Hepatocyte (in vitro differentiated cells): ENCODE measurements around the gene MAP1LC3A. TPM values are rescaled to one million over a fixed set of nuclear protein-coding genes. Genes with fewer than 3 reads are reported as not detected.

Experiments used
- DNase-seq: peaks from one replicate; pipeline ENCODE4 v3.0.0-alpha.2; 2016; ENCODE audit warnings: low spot score
- H2AFZ ChIP-seq: fragments of 200-600 bp; sonication (generic); 2 replicates; pipeline ENCODE4 v1.6.0; 2016; ENCODE audit warnings: antibody characterized with exemption, mild to moderate bottlenecking
- H3K27ac ChIP-seq: fragments of 200-600 bp; sonication (generic); 2 replicates; pipeline ENCODE4 v1.5.1; 2016; ENCODE audit warnings: mild to moderate bottlenecking
- H3K27me3 ChIP-seq: fragments of 200-600 bp; sonication (generic); 2 replicates; pipeline ENCODE4 v1.6.1; 2016
- H3K36me3 ChIP-seq: fragments of 200-600 bp; sonication (generic); replicated peaks from 2 replicates; pipeline ENCODE4 v1.5.1; 2016; ENCODE audit warnings: low read depth; ENCODE audit not compliant: insufficient read depth
- H3K4me1 ChIP-seq: fragments of 200-600 bp; sonication (generic); 2 replicates; pipeline ENCODE4 v1.5.1; 2016; ENCODE audit warnings: mild to moderate bottlenecking, moderate library complexity; ENCODE audit not compliant: insufficient read depth
- H3K4me2 ChIP-seq: fragments of 200-600 bp; sonication (generic); 2 replicates; pipeline ENCODE4 v1.6.0; 2016
- H3K4me3 ChIP-seq: fragments of 200-600 bp; sonication (generic); 2 replicates; pipeline ENCODE4 v1.5.1; 2016; ENCODE audit warnings: mild to moderate bottlenecking
- H3K79me2 ChIP-seq: fragments of 200-600 bp; sonication (generic); 2 replicates; pipeline ENCODE4 v1.6.0; 2017; ENCODE audit warnings: mild to moderate bottlenecking
- H3K9me2 ChIP-seq: fragments of 200-600 bp; sonication (generic); replicated peaks from 2 replicates; pipeline ENCODE4 v1.6.0; 2017; ENCODE audit warnings: mild to moderate bottlenecking; ENCODE audit not compliant: insufficient read depth
- H3K9me3 ChIP-seq: fragments of 200-600 bp; sonication (generic); 2 replicates; pipeline ENCODE4 v1.5.1; 2016; ENCODE audit warnings: low read depth, mild to moderate bottlenecking
- H4K20me1 ChIP-seq: fragments of 200-600 bp; sonication (generic); 2 replicates; pipeline ENCODE4 v1.6.0; 2016; ENCODE audit warnings: mild to moderate bottlenecking; ENCODE audit not compliant: insufficient read depth, poor library complexity, severe bottlenecking
- EZH2 ChIP-seq: fragments of 200-600 bp; sonication (generic); IDR thresholded peaks from 2 replicates; pipeline ENCODE4 v1.6.1; 2016; ENCODE audit warnings: antibody characterized with exemption, mild to moderate bottlenecking, borderline replicate concordance
- EZH2phosphoT487 ChIP-seq: fragments of 200-600 bp; sonication (generic); IDR thresholded peaks from one replicate; pipeline ENCODE4 v1.6.1; 2018; ENCODE audit warnings: antibody characterized with exemption, mild to moderate bottlenecking, low read depth, moderate library complexity; ENCODE audit not compliant: unreplicated experiment, severe bottlenecking
- WGBS: methylation state at CpG from one replicate; pipeline ENCODE4 v1.1.6; 2016; ENCODE audit warnings: low lambda C conversion rate; ENCODE audit errors: missing lambda C conversion rate; 5-methylcytosine and 5-hydroxymethylcytosine counted together
- polyA plus RNA-seq: library from polyadenylated mRNA; unstranded; fragments of >200 nt; fragmentation: Nextera tagmentation; extraction: Ambion mirVana; gene quantifications from 2 replicates; pipeline ENCODE4 v1.2.1, GENCODE V29; 2016
- total RNA-seq: library from RNA; depleted of rRNA; stranded (reverse); fragments of >200 nt; gene quantifications from 2 replicates; pipeline ENCODE4 v1.2.3, GENCODE V29; 2014
- TF ChIP-seq, protein P1 (sequence below): fragments of 200-600 bp; sonication (generic); IDR thresholded peaks from 2 replicates; pipeline ENCODE4 v1.5.1; 2016; ENCODE audit warnings: antibody characterized with exemption, mild to moderate bottlenecking; ENCODE audit not compliant: poor library complexity

MAP1LC3A gene
- total and polyA plus RNA-seq, 2 experiments from 2014 or later: 28.1 to 81.8 TPM

DNA sequence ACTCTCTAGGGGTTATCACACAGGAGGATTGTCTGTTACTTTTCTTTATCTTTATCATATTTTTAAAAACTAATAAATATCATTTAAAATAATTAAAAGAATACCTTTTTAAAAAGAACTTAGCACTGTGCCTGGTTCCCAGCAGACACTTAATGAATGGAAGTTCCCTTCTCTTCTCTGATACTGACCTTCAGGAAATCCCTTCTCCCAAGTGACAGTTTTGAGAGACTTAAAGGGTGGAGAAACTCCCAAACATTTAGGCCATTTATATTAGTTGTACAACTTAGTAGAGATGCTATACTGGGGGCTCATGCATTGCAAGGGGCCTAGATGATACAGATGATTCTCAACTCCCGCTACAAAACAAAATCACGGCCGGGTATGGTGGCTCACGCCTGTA is 18.5 kb downstream of the MAP1LC3A start:
- Histone ChIP-seq H3K79me2 (no peaks in the 10 kb centered on the region), H3K27me3 (no peaks in the 10 kb centered on the region), H2AFZ (no peak overlapping the region), H3K27ac (no peak overlapping the region), H3K4me2 (no peak overlapping the region), H3K4me3 (no peak overlapping the region), H3K36me3 (no peaks in the 10 kb centered on the region), H4K20me1 (no peaks in the 10 kb centered on the region), H3K4me1 (peaks cover 4% of the 10 kb centered on the region), H3K9me3 (no peaks in the 10 kb centered on the region), H3K9me2 (no peaks in the 10 kb centered on the region)
- DNase-seq: no peak
- WGBS: 97% methylated on average over 4 of the region's 4 CpGs
- TF ChIP-seq EZH2phosphoT487 (no peak), EZH2 (no peak)
- TF ChIP-seq, protein P1, sequence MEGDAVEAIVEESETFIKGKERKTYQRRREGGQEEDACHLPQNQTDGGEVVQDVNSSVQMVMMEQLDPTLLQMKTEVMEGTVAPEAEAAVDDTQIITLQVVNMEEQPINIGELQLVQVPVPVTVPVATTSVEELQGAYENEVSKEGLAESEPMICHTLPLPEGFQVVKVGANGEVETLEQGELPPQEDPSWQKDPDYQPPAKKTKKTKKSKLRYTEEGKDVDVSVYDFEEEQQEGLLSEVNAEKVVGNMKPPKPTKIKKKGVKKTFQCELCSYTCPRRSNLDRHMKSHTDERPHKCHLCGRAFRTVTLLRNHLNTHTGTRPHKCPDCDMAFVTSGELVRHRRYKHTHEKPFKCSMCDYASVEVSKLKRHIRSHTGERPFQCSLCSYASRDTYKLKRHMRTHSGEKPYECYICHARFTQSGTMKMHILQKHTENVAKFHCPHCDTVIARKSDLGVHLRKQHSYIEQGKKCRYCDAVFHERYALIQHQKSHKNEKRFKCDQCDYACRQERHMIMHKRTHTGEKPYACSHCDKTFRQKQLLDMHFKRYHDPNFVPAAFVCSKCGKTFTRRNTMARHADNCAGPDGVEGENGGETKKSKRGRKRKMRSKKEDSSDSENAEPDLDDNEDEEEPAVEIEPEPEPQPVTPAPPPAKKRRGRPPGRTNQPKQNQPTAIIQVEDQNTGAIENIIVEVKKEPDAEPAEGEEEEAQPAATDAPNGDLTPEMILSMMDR: no peak

DNA sequence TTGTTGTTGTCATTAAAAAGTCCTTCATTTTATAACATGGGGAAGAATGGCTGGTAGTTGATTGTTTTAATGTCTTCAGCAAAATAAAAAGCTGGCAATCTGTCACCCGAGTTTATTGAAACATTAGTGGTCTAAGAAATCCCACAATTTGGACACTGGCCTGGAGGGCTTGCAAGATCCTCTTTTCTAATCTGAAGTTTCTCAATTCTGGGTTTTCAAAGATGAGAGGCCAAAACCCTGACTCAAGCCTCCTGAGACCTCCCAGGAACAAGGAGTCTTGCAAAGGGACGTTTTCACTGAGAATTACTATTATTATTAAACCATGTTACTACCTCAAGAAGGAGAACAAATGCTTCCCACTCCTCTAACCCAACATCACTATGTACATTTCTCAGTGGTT is 19.5 kb downstream of the MAP1LC3A start:
- no peak overlapping the region for H3K27ac ChIP-seq
- H4K20me1 ChIP-seq: no peaks in the 10 kb centered on the region
- H3K27me3 ChIP-seq: no peaks in the 10 kb centered on the region

DNA sequence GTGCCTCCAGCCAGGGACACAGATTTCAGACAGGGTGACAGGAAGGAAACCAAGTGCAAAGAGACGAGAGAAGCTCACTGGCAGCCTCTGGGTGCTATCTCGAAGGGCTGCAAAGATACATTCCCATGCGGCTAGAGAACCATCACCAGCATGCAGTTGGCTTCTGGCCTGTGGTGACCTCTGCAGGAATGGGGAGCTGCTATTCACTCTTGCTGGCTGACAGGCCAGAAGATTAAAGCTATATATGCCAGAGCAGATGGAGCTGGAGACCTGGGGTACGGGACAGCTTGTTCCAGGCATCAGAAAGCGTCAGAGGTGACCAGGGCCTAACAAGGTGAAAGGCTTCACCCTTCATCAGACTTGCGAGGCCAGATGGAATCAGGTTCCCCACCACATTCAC is 20.0 kb downstream of the MAP1LC3A start:
- Histone ChIP-seq H3K4me1 (peaks cover 4% of the 10 kb centered on the region), H3K4me2 (no peak overlapping the region), H3K36me3 (no peaks in the 10 kb centered on the region), H2AFZ (no peak overlapping the region), H3K79me2 (no peaks in the 10 kb centered on the region), H3K27me3 (no peaks in the 10 kb centered on the region), H3K27ac (no peak overlapping the region), H3K9me2 (no peaks in the 10 kb centered on the region), H3K4me3 (no peak overlapping the region), H4K20me1 (no peaks in the 10 kb centered on the region), H3K9me3 (no peaks in the 10 kb centered on the region)
- 80% methylated on average over 6 of the region's 6 CpGs for WGBS
- no peak for DNase-seq
- TF ChIP-seq, protein P1: no peak
- no peak for TF ChIP-seq EZH2
- no peak for TF ChIP-seq EZH2phosphoT487

More for the DNA sequence above, 19.5 kb downstream of the MAP1LC3A start:
- Histone ChIP-seq H3K79me2 (no peaks in the 10 kb centered on the region), H3K9me2 (no peaks in the 10 kb centered on the region), H3K9me3 (no peaks in the 10 kb centered on the region), H3K36me3 (no peaks in the 10 kb centered on the region), H3K4me3 (no peak overlapping the region), H2AFZ (no peak overlapping the region), H3K4me1 (peaks cover 4% of the 10 kb centered on the region), H3K4me2 (no peak overlapping the region)
- no peak for DNase-seq
- WGBS: 85% methylated on average over 2 of the region's 2 CpGs
- no peak for TF ChIP-seq EZH2phosphoT487
- no peak for TF ChIP-seq EZH2

DNA sequence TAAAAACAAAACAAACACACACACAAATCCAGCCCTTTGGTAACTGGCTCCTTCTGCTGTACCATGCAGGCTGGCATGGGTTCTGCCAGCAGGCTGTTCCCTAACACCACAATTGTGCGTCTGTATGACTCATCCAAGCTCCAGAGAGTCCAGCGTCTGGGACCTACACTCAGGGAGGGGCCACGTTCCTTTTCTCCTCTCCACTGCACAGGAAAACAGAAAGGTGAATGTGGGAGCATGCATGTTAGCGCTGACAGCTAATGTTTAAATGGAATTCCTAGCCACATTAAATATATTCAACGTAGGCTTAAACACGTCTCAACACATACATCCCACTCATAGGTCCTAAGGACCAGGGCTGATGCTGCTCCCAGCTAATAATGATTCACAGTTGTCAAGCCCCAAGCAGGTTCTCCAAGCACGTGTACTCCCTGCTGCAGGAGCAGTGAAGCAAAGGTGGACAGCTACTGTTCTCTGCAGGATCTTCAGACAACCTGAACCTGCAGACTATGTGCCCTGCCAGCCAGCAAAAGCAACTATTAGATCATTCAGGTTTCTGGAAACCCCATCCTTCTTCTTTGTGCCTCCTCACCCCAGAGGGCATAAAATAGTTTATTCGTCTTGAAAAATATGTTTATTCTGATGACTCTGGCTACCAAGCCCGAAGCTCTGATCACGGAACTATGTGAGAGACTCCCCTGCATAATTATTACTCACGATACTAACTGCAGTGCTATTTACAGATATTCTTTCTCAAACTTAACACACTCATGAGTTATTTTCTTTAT is 20.9 kb downstream of the MAP1LC3A start:
- Histone ChIP-seq H3K4me2 (no peak overlapping the region), H3K4me1 (peaks cover 4% of the 10 kb centered on the region), H4K20me1 (no peaks in the 10 kb centered on the region), H3K27me3 (no peaks in the 10 kb centered on the region), H3K4me3 (no peak overlapping the region), H3K79me2 (no peaks in the 10 kb centered on the region), H3K9me2 (no peaks in the 10 kb centered on the region), H2AFZ (no peak overlapping the region), H3K36me3 (no peaks in the 10 kb centered on the region), H3K9me3 (no peaks in the 10 kb centered on the region), H3K27ac (no peak overlapping the region)
- DNase-seq: peak; percentile 83
- TF ChIP-seq, protein P1: peak; percentile 63
- TF ChIP-seq EZH2 (no peak), EZH2phosphoT487 (no peak)
- WGBS: 70% methylated on average over 11 of the region's 11 CpGs
